CD4-positive, alpha-beta T cell (primary cell): ENCODE results near the gene RBMS3. TPM values are rescaled to one million over a fixed set of nuclear protein-coding genes. Genes with fewer than 3 reads are reported as not detected.

ENCODE experiments used
- ATAC-seq: fragments of 200-7000 bp; cut with Tn5 transposase; one replicate; pipeline ENCODE4 v1.10.0; 2022; ENCODE audit warnings: mild to moderate bottlenecking; ENCODE audit not compliant: poor library complexity
- CTCF ChIA-PET: fragments of 350-600 bp; sonication (Branson Sonifier 250); formaldehyde crosslinking; loops from one replicate; lab custom pipeline; 2021; ENCODE audit warnings: antibody characterized with exemption, inconsistent platforms; lab: Charles Lee
- POLR2A ChIA-PET: fragments of 350-600 bp; sonication (Branson Sonifier 250); formaldehyde crosslinking; loops from one replicate; lab custom pipeline; 2021; ENCODE audit warnings: antibody characterized with exemption, inconsistent platforms; lab: Charles Lee
- DNase-seq, 14 experiments: peaks; one replicate each; pipeline ENCODE4 v3.0.0-alpha.2; 2013 to 2020; ENCODE audit warnings: mixed read lengths in 2 of 14
- H3K27ac ChIP-seq, 2 donors: one replicate each; pipeline versions ENCODE4 v1.5.1 to v1.7.0; 2013; ENCODE audit warnings: low read length in 2 of 2, low read depth in 1 of 2, mild to moderate bottlenecking in 1 of 2
- H3K27me3 ChIP-seq, 2 experiments: 1 replicate in 1 of 2; 2 replicates in 1 of 2; pipeline versions ENCODE4 v1.6.1 to v1.7.0; 2013; ENCODE audit warnings: low read length in 2 of 2, control low read depth in 1 of 2, mild to moderate bottlenecking in 1 of 2, moderate library complexity in 1 of 2; ENCODE audit not compliant: insufficient read depth in 2 of 2, control insufficient read depth in 1 of 2
- H3K36me3 ChIP-seq: one replicate; pipeline ENCODE4 v1.6.1; 2013; ENCODE audit warnings: low read length, control low read depth; ENCODE audit not compliant: insufficient read depth
- H3K4me1 ChIP-seq: one replicate; pipeline ENCODE4 v1.6.1; 2013; ENCODE audit warnings: low read length, control low read depth; ENCODE audit not compliant: insufficient read depth
- H3K4me3 ChIP-seq: one replicate; pipeline ENCODE4 v1.5.1; 2013; ENCODE audit warnings: mild to moderate bottlenecking, low read length, moderate library complexity
- H3K9me3 ChIP-seq, 2 experiments: 1 replicate in 1 of 2; 2 replicates in 1 of 2; pipeline versions ENCODE4 v1.6.1 to v1.7.0; 2013; ENCODE audit warnings: low read length in 2 of 2, mild to moderate bottlenecking in 2 of 2, control low read depth in 1 of 2, moderate library complexity in 1 of 2; ENCODE audit not compliant: control insufficient read depth in 1 of 2, insufficient read depth in 1 of 2
- H3K27ac Mint-ChIP-seq: one replicate; pipeline ENCODE4 v1.8.0; 2020; ENCODE audit warnings: mixed read lengths
- H3K27me3 Mint-ChIP-seq: one replicate; pipeline ENCODE4 v1.8.0; 2021; ENCODE audit warnings: mixed read lengths
- H3K36me3 Mint-ChIP-seq: one replicate; pipeline ENCODE4 v1.8.0; 2021; ENCODE audit warnings: low read depth, mixed read lengths
- H3K4me1 Mint-ChIP-seq: one replicate; pipeline ENCODE4 v1.8.0; 2021; ENCODE audit warnings: low read depth, mixed read lengths
- H3K4me3 Mint-ChIP-seq: one replicate; pipeline ENCODE4 v1.8.0; 2020; ENCODE audit warnings: mild to moderate bottlenecking, mixed read lengths
- H3K9me3 Mint-ChIP-seq: one replicate; pipeline ENCODE4 v1.8.0; 2020; ENCODE audit warnings: mixed read lengths
- intact Hi-C, 2 experiments: fragments of 100-400 bp; cut with DNase I in 1 of 2; cut with micrococcal nuclease in 1 of 2; formaldehyde crosslinking; loops; one replicate each; pipeline versions ENCODE4 v1.15.1 to v1.9.0; 2023 to 2025; cut with DNase I, micrococcal nuclease
- total RNA-seq, 174 experiments: library from RNA in 2 of 174; stranded (reverse) in 2 of 174; gene quantifications; one replicate each; pipeline ENCODE4 v1.2.3 and lab custom pipeline; 2021 to 2026
- TF ChIP-seq, protein P1 (sequence below): fragments of 200-600 bp; IDR thresholded peaks from one replicate; pipeline ENCODE4 v1.8.0; 2022; ENCODE audit warnings: antibody characterized with exemption, mild to moderate bottlenecking

RBMS3 gene
- total RNA-seq, 2 experiments from 2014 or later, result 1.6 to 1.7 TPM

DNA sequence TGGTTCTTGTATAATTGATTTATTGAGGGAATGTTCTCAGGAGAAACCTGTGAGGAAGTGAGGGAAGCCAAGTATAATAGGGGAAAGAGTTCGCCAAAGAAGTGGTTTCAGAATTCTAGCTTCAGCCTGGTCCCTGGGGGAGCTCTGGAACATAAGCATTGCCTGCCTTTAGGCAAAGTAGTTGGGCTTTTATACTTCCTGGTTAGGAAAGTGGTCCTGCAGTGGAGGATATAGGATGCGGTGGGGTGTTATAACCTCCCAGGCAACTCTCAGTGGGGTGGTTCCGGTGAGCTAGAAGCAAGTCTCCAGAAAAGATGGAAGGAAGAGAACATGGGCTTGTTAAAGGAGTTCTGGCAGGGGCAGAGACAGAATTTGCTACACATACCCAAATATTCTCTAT lies 22.7 kb upstream of the RBMS3 start:
- Histone ChIP-seq H3K27me3 (no peaks in the 10 kb centered on the region), H3K4me1 (no peaks in the 10 kb centered on the region), H3K27ac (no peak overlapping the region), H3K9me3 (no peaks in the 10 kb centered on the region), H3K36me3 (no peaks in the 10 kb centered on the region), H3K4me3 (no peak overlapping the region)
- POLR2A ChIA-PET, result no interaction called here
- no peak for ATAC-seq
- no peaks in the 10 kb centered on the region for H3K27me3 Mint-ChIP-seq
- DNase-seq, result no peak
- TF ChIP-seq, protein P1, sequence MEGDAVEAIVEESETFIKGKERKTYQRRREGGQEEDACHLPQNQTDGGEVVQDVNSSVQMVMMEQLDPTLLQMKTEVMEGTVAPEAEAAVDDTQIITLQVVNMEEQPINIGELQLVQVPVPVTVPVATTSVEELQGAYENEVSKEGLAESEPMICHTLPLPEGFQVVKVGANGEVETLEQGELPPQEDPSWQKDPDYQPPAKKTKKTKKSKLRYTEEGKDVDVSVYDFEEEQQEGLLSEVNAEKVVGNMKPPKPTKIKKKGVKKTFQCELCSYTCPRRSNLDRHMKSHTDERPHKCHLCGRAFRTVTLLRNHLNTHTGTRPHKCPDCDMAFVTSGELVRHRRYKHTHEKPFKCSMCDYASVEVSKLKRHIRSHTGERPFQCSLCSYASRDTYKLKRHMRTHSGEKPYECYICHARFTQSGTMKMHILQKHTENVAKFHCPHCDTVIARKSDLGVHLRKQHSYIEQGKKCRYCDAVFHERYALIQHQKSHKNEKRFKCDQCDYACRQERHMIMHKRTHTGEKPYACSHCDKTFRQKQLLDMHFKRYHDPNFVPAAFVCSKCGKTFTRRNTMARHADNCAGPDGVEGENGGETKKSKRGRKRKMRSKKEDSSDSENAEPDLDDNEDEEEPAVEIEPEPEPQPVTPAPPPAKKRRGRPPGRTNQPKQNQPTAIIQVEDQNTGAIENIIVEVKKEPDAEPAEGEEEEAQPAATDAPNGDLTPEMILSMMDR, result no peak
- no peak overlapping the region for H3K4me3 Mint-ChIP-seq
- no peak overlapping the region for H3K27ac Mint-ChIP-seq
- CTCF ChIA-PET, result no interaction called here
- intact Hi-C loops, result no loop called here
- no peaks in the 10 kb centered on the region for H3K36me3 Mint-ChIP-seq
- H3K9me3 Mint-ChIP-seq, result no peaks in the 10 kb centered on the region
- no peaks in the 10 kb centered on the region for H3K4me1 Mint-ChIP-seq

DNA sequence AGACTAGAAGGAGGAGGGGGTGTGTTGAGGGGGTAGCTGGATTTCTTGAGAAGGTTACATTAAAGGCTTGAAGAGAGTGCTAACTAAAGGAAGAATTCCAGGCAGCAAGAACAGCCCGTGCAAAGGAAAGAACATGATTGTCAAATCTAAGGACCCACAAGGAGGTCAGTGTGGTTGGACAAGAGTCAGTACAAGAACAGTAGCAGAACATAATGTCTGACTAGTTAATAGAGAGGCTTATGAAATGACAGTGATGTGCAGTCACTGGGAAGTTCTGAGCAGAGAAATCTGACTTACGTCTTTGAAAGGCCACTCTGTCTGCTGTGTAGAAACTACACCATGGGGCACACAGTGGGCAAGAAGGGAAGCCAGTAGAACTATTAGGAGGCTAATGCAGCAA lies 19.8 kb upstream of the RBMS3 start:
- ChIA-PET POLR2A (no interaction called here), CTCF (no interaction called here)
- TF ChIP-seq, protein P1, result no peak
- Mint-ChIP-seq H3K27me3 (no peaks in the 10 kb centered on the region), H3K36me3 (no peaks in the 10 kb centered on the region), H3K27ac (no peak overlapping the region), H3K9me3 (no peaks in the 10 kb centered on the region), H3K4me3 (no peak overlapping the region), H3K4me1 (no peaks in the 10 kb centered on the region)
- no peaks in the 10 kb centered on the region for H3K27me3 ChIP-seq
- DNase-seq (no peak), ATAC-seq (no peak)
- no peak overlapping the region for H3K4me3 ChIP-seq
- H3K9me3 ChIP-seq, result no peaks in the 10 kb centered on the region
- H3K36me3 ChIP-seq, result no peaks in the 10 kb centered on the region
- intact Hi-C loops, result no loop called here
- no peak overlapping the region for H3K27ac ChIP-seq
- no peaks in the 10 kb centered on the region for H3K4me1 ChIP-seq

DNA sequence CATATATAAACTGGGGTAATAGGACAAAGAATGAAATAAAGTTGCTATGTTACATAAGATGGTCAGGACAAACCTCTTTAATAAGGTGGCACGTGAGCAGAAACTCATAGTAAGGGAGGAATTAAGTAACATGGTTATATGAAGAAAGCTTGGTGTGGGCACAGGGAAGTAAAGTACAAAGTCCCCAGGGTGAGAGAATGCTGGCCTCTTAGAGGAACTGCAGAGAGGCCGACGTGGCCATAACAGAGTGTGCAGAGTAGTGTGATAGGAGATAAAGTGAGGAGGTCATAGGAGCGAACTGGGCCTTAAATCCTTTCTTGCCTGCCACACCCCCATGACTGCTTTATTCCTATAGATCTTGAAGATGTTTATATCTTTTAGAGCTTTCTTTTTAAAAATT lies 17.4 kb upstream of the RBMS3 start:
- intact Hi-C loops, result no loop called here
- ATAC-seq (no peak), DNase-seq (no peak)
- Mint-ChIP-seq H3K4me1 (no peaks in the 10 kb centered on the region), H3K36me3 (no peaks in the 10 kb centered on the region), H3K27ac (no peak overlapping the region), H3K27me3 (no peaks in the 10 kb centered on the region), H3K9me3 (no peaks in the 10 kb centered on the region), H3K4me3 (no peak overlapping the region)
- POLR2A ChIA-PET, result no interaction called here
- no peaks in the 10 kb centered on the region for H3K4me1 ChIP-seq
- no peaks in the 10 kb centered on the region for H3K36me3 ChIP-seq
- H3K9me3 ChIP-seq, result no peaks in the 10 kb centered on the region
- H3K27ac ChIP-seq, result no peak overlapping the region
- CTCF ChIA-PET, result no interaction called here
- no peaks in the 10 kb centered on the region for H3K27me3 ChIP-seq
- TF ChIP-seq, protein P1, result no peak
- no peak overlapping the region for H3K4me3 ChIP-seq
